Endothelial cell of umbilical vein (primary cell): ENCODE results near the gene CCDC9. TPM values are rescaled to one million over a fixed set of nuclear protein-coding genes. Genes with fewer than 3 reads are reported as not detected.

Source experiments
- BruUV-seq: library from RNA; stranded (reverse); fragments of 400-500 nt; replicated peaks from 2 replicates; lab custom pipeline; 2021; lab: Mats Ljungman, UMichigan
- CTCF ChIA-PET: fragments of 300-600, 350-600 bp; sonication (Branson Sonifier 250); formaldehyde crosslinking; loops from one replicate; lab custom pipeline; 2021; ENCODE audit warnings: antibody characterized with exemption, inconsistent platforms; lab: Charles Lee
- POLR2A ChIA-PET: fragments of 300-600, 350-600 bp; sonication (Branson Sonifier 250); formaldehyde crosslinking; loops from one replicate; lab custom pipeline; 2021; ENCODE audit warnings: antibody characterized with exemption, inconsistent platforms; lab: Charles Lee
- DNase-seq: peaks from one replicate; pipeline ENCODE4 v3.0.0-alpha.2; 2011; ENCODE audit warnings: low read depth, low spot score
- FAIRE-seq: peaks from 2 replicates; lab custom pipeline; 2011; peaks lifted over from hg19 to GRCh38; lab: Jason Lieb, UNC
- H2AFZ ChIP-seq: 2 replicates; pipeline ENCODE4 v1.6.0; 2012; ENCODE audit warnings: low read depth, low read length, control low read depth, inconsistent platforms
- H3K27ac ChIP-seq: 2 replicates; pipeline ENCODE4 v1.5.1; 2011; ENCODE audit warnings: low read depth, mild to moderate bottlenecking, control low read depth, low read length, moderate library complexity; ENCODE audit not compliant: insufficient read depth
- H3K27me3 ChIP-seq, 2 experiments: 2 replicates each; pipeline versions ENCODE4 v1.6.0 to v1.6.1; 2011; ENCODE audit warnings: low read length in 2 of 2, mixed read lengths in 1 of 2; ENCODE audit not compliant: control insufficient read depth in 2 of 2, insufficient read depth in 2 of 2
- H3K36me3 ChIP-seq, 2 experiments: 2 replicates in 1 of 2; 3 replicates in 1 of 2; pipeline ENCODE4 v1.5.1; 2011; ENCODE audit warnings: low read length in 2 of 2, mild to moderate bottlenecking in 1 of 2, moderate library complexity in 1 of 2; ENCODE audit not compliant: control insufficient read depth in 2 of 2, insufficient read depth in 2 of 2; ENCODE audit errors: extremely low read depth in 1 of 2
- H3K4me1 ChIP-seq: 3 replicates; pipeline ENCODE4 v1.5.1; 2011; ENCODE audit warnings: mild to moderate bottlenecking, low read length; ENCODE audit not compliant: control insufficient read depth, insufficient read depth; ENCODE audit errors: extremely low read depth
- H3K4me2 ChIP-seq: 2 replicates; pipeline ENCODE4 v1.6.1; 2011; ENCODE audit warnings: low read length, control low read depth, mixed read lengths; ENCODE audit not compliant: insufficient read depth
- H3K4me3 ChIP-seq, 3 experiments: fragments of 200-600 bp in 1 of 3; sonication (generic), shearing (Covaris generic) in 1 of 3; replicated peaks in 1 of 3; 2 replicates each; pipeline ENCODE4 v1.5.1; 2011 to 2016; ENCODE audit warnings: control low read depth in 3 of 3, low read length in 3 of 3, mild to moderate bottlenecking in 2 of 3, inconsistent platforms in 1 of 3, low read depth in 1 of 3, moderate library complexity in 1 of 3; ENCODE audit not compliant: insufficient read depth in 1 of 3
- H3K79me2 ChIP-seq: 2 replicates; pipeline ENCODE4 v1.6.0; 2012; ENCODE audit warnings: low read length, inconsistent platforms; ENCODE audit not compliant: control insufficient read depth, insufficient read depth
- H3K9ac ChIP-seq: replicated peaks from 2 replicates; pipeline ENCODE3; 2011; ENCODE audit warnings: low read length, control low read depth; ENCODE audit not compliant: insufficient read depth; ENCODE audit errors: extremely low read depth
- H3K9me1 ChIP-seq: replicated peaks from 3 replicates; pipeline ENCODE4 v1.6.0; 2011; ENCODE audit warnings: mild to moderate bottlenecking, low read length; ENCODE audit not compliant: control insufficient read depth, insufficient read depth; ENCODE audit errors: extremely low read depth
- H3K9me3 ChIP-seq: replicated peaks from 2 replicates; pipeline ENCODE4 v1.5.1; 2012; ENCODE audit warnings: low read length, inconsistent platforms; ENCODE audit not compliant: control insufficient read depth, insufficient read depth
- H4K20me1 ChIP-seq: replicated peaks from 2 replicates; pipeline ENCODE3; 2011; ENCODE audit warnings: mild to moderate bottlenecking, low read length; ENCODE audit not compliant: control insufficient read depth, insufficient read depth; ENCODE audit errors: extremely low read depth
- EZH2 ChIP-seq: IDR thresholded peaks from 2 replicates; pipeline ENCODE4 v1.6.1; 2012; ENCODE audit warnings: borderline replicate concordance, low read depth, mild to moderate bottlenecking, moderate library complexity, low read length, inconsistent platforms; ENCODE audit not compliant: severe bottlenecking
- FOS ChIP-seq: IDR thresholded peaks from 2 replicates; pipeline ENCODE4 v1.6.1; 2011; ENCODE audit warnings: mild to moderate bottlenecking, low read length, moderate library complexity, borderline replicate concordance; ENCODE audit not compliant: insufficient read depth
- GATA2 ChIP-seq: IDR thresholded peaks from 2 replicates; pipeline ENCODE4 v1.7.0; 2011; ENCODE audit warnings: low read depth, mild to moderate bottlenecking, moderate library complexity, mixed read lengths, low read length; ENCODE audit not compliant: insufficient read length, insufficient read depth
- MAX ChIP-seq: IDR thresholded peaks from 2 replicates; pipeline ENCODE4 v1.6.1; 2011; ENCODE audit not compliant: insufficient read depth, insufficient read length
- MYC ChIP-seq: IDR thresholded peaks from one replicate; pipeline ENCODE4 v1.6.1; 2011; ENCODE audit warnings: mild to moderate bottlenecking, low read depth, low read length
- POLR2A ChIP-seq: IDR thresholded peaks from 2 replicates; pipeline ENCODE4 v1.6.1; 2012; ENCODE audit warnings: low read depth, mild to moderate bottlenecking, control low read depth, low read length
- POLR2AphosphoS5 ChIP-seq: IDR thresholded peaks from 2 replicates; pipeline ENCODE4 v1.6.1; 2012; ENCODE audit warnings: low read depth, mild to moderate bottlenecking, control low read depth, low read length, moderate library complexity; ENCODE audit not compliant: insufficient read depth
- dilution Hi-C: fragments of 300-500 bp; cut with MboI; formaldehyde crosslinking; loops from one replicate; pipeline ENCODE4 v1.15.0; 2019; ENCODE audit warnings: low sequenced_read_pairs; ENCODE audit not compliant: extremely low pct_ligation_motif_present
- intact Hi-C: fragments of 100-400 bp; cut with micrococcal nuclease; formaldehyde crosslinking; loops from one replicate; pipeline ENCODE4 v1.10.0; 2022
- polyA plus RNA-seq, 4 experiments: library from polyadenylated mRNA; depleted of rRNA in 3 of 4; stranded (reverse) in 3 of 4; unstranded in 1 of 4; fragments of >200 nt; gene quantifications; 2 replicates each; pipeline versions ENCODE4 v1.2.1 to v1.2.3, GENCODE V29; 2011 to 2012; ENCODE audit warnings: missing spikeins in 1 of 4
- total RNA-seq: library from RNA; stranded (reverse); gene quantifications from 2 replicates; pipeline ENCODE4 v1.2.3, GENCODE V29; 2021

The CCDC9 gene
- total and polyA plus RNA-seq, 2 donors (not counting 3 experiments of a cell fraction or from before 2014, with no cell fraction given), result 6.0 to 26.9 TPM

- CTCF ChIA-PET, result interaction anchor here (1.1 to 3.1 kb wide), 3 partner anchors 13 to 19 kb away, joined by 3 to 31 read pairs (median 3); no protein-coding TSS in a partner anchor
- H3K9ac ChIP-seq, result peak overlapping the region; percentile 57
- dilution Hi-C loops, result no loop called here
- H3K79me2 ChIP-seq, result peaks cover 9% of the 10 kb centered on the region
- H3K4me1 ChIP-seq, result peaks cover 36% of the 10 kb centered on the region
- no peak overlapping the region for H3K27ac ChIP-seq
- no peak overlapping the region for H2AFZ ChIP-seq
- no TSS peak for BruUV-seq
- peak overlapping the region; percentile 4 to 93 (median 70) for H3K4me3 ChIP-seq
- H4K20me1 ChIP-seq, result no peaks in the 10 kb centered on the region
- no peak for TF ChIP-seq MYC
- TF ChIP-seq POLR2A, result no peak
- no peak for TF ChIP-seq FOS
- TF ChIP-seq EZH2, result no peak
- no peak for TF ChIP-seq POLR2AphosphoS5
- TF ChIP-seq MAX, result no peak
- TF ChIP-seq GATA2, result no peak
- peak overlapping the region; percentile 57 for H3K4me2 ChIP-seq
- H3K27me3 ChIP-seq, result no peaks in the 10 kb centered on the region
- no peaks in the 10 kb centered on the region for H3K9me1 ChIP-seq
- DNase-seq (peak; percentile 67), FAIRE-seq (peak; percentile 33)
- POLR2A ChIA-PET, result interaction anchor here (1.5 kb wide), 1 partner anchor 27 kb away, joined by 3 read pairs; the partner anchor contains the start of gene CCDC9
- H3K9me3 ChIP-seq, result no peaks in the 10 kb centered on the region
- intact Hi-C loops, result no loop called here
- H3K36me3 ChIP-seq, result no peaks in the 10 kb centered on the region
Measured at GRCh38 chr19:47229676-47230053, 26.7 kb upstream of the CCDC9 start.
